Bronchial epithelial cell (primary cell): ENCODE measurements around the gene LRP1B. TPM values are rescaled to one million over a fixed set of nuclear protein-coding genes. Genes with fewer than 3 reads are reported as not detected.
"Not testable (repeated sequence)": the region's sequence is repeated elsewhere in the genome, so short reads cannot be mapped to it uniquely, and the experiment has no call there.

Experiments used
- DNase-seq: peaks from one replicate; pipeline ENCODE4 v3.0.0-alpha.2; 2010; ENCODE audit warnings: low read depth
- FAIRE-seq: peaks from 2 replicates; lab custom pipeline; 2011; peaks lifted over from hg19 to GRCh38; lab: Jason Lieb, UNC
- H3K27me3 ChIP-seq: 2 replicates; pipeline ENCODE4 v1.5.1; 2011; ENCODE audit warnings: low read length; ENCODE audit not compliant: control insufficient read depth, insufficient read depth
- H3K36me3 ChIP-seq: 2 replicates; pipeline ENCODE4 v1.5.1; 2011; ENCODE audit warnings: low read length; ENCODE audit not compliant: control insufficient read depth, insufficient read depth
- H3K4me3 ChIP-seq: 2 replicates; pipeline ENCODE4 v1.5.1; 2011; ENCODE audit warnings: mild to moderate bottlenecking, low read depth, low read length, control low read depth
- CTCF ChIP-seq: IDR thresholded peaks from 2 replicates; pipeline ENCODE4 v1.5.1; 2011; ENCODE audit warnings: mild to moderate bottlenecking, moderate library complexity, low read length, control low read depth, inconsistent platforms; ENCODE audit not compliant: insufficient read depth, severe bottlenecking
- total RNA-seq: library from RNA; depleted of rRNA; stranded (reverse); fragments of >200 nt; gene quantifications from 2 replicates; pipeline ENCODE4 v1.2.1, GENCODE V29; 2014

LRP1B gene
- total RNA-seq, 1 donor from 2014 or later, result under 0.01 TPM

GRCh38 chr2:140442319-140442718, 1688.5 kb downstream of the LRP1B start:
- Histone ChIP-seq H3K36me3 (no peaks in the 10 kb centered on the region), H3K27me3 (no peaks in the 10 kb centered on the region), H3K4me3 (no peak overlapping the region)
- DNase-seq (no peak), FAIRE-seq (no peak)
- TF ChIP-seq CTCF, result no peak

GRCh38 chr2:140440815-140441214, 1690.0 kb downstream of the LRP1B start:
- no peak for FAIRE-seq
- DNase-seq, result no peak
- Histone ChIP-seq H3K27me3 (no peaks in the 10 kb centered on the region), H3K4me3 (no peak overlapping the region), H3K36me3 (no peaks in the 10 kb centered on the region)
- TF ChIP-seq CTCF, result no peak

GRCh38 chr2:140436936-140437335, 1693.9 kb downstream of the LRP1B start:
- FAIRE-seq (no peak), DNase-seq (no peak)
- Histone ChIP-seq H3K36me3 (no peaks in the 10 kb centered on the region), H3K27me3 (no peaks in the 10 kb centered on the region), H3K4me3 (no peak overlapping the region)
- no peak for TF ChIP-seq CTCF

GRCh38 chr2:140427033-140427432, 1703.8 kb downstream of the LRP1B start:
- H3K4me3 ChIP-seq, FAIRE-seq, H3K27me3 ChIP-seq, H3K36me3 ChIP-seq, DNase-seq: not testable (repeated sequence)

- Histone ChIP-seq H3K27me3 (no peaks in the 10 kb centered on the region), H3K4me3 (no peak overlapping the region), H3K36me3 (no peaks in the 10 kb centered on the region)
- no peak for TF ChIP-seq CTCF
- FAIRE-seq, result no peak
- DNase-seq, result no peak
Observed at GRCh38 chr2:140424471-140424870, 1706.3 kb downstream of the LRP1B start.

GRCh38 chr2:140422759-140423158, 1708.1 kb downstream of the LRP1B start:
- Histone ChIP-seq H3K36me3 (no peaks in the 10 kb centered on the region), H3K4me3 (no peak overlapping the region), H3K27me3 (no peaks in the 10 kb centered on the region)
- DNase-seq, result no peak
- FAIRE-seq, result no peak
- TF ChIP-seq CTCF, result no peak
